HUDEP-2 (cell line): ENCODE data around the gene FRMD5.
A peak's percentile ranks its signal among the peaks of the same experiment; 100 is the strongest.
"Not testable (repeated sequence)": the region's sequence is repeated elsewhere in the genome, so short reads cannot be mapped to it uniquely, and the experiment has no call there.

Experiments used
- DNase-seq, 76 experiments: peaks; one replicate each; lab custom pipeline; 2025; ENCODE audit not compliant: unreplicated experiment in 76 of 76; lab: John Stamatoyannopoulos, UW

The FRMD5 gene

DNA sequence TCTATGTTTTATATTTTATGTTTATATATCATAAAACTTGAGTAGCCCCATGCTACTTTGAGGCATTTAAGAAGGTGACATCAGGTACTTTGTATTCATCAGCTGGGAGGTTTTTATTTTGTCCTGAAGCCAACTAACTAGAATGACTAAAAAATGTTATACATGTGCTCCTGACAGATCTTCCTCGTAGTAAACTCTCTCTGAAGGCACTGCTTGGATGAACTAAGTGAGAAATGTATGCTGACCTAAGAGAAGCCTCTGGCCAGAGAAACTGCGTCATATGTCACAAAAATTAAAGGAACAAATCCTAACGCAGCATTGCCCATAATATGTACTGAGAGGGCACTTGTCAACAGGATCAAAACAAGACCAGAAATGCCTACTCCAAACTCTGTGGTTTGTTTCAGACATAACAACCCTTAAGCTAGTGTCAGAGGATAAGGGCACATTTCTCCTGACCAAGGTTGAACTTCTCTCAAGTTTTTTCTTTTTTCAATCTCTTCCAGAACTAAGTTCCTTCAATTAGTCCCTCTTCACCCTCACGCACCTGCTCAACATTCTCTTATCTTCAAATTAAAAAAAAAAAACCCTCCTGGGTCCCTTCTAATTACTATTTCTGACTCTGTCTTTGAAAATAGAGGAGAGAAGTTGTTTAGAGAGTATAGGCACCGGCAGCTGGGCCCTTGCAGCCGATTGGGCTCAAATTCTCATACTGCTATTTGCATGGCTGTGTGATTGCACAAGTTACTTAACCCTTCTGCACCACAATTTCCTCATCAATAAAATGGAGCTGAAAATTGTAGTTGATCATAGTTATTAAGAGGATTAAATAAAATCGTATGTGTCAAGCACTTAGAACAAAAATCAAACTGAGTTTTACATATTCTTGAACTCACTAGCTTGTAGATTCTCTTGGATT is 159.0 kb downstream of the FRMD5 start:
- no peak for DNase-seq

GRCh38 chr15:44034933-44035624 is 160.0 kb downstream of the FRMD5 start:
- DNase-seq = no peak

- DNase-seq = no peak
These were observed 160.7 kb downstream of the FRMD5 start for GRCh38 chr15:44034334-44034733.

- DNase-seq = peak in 53 of 76 experiments; percentile 1 to 82 (median 33)
These were observed 161.2 kb downstream of the FRMD5 start for GRCh38 chr15:44033894-44034293.

- not testable (repeated sequence) for DNase-seq
These were observed 162.3 kb downstream of the FRMD5 start for GRCh38 chr15:44032820-44033219.

GRCh38 chr15:44029940-44030568 is 165.0 kb downstream of the FRMD5 start:
- no peak for DNase-seq

- DNase-seq = no peak
These were observed 166.1 kb downstream of the FRMD5 start for GRCh38 chr15:44029003-44029402.

DNA sequence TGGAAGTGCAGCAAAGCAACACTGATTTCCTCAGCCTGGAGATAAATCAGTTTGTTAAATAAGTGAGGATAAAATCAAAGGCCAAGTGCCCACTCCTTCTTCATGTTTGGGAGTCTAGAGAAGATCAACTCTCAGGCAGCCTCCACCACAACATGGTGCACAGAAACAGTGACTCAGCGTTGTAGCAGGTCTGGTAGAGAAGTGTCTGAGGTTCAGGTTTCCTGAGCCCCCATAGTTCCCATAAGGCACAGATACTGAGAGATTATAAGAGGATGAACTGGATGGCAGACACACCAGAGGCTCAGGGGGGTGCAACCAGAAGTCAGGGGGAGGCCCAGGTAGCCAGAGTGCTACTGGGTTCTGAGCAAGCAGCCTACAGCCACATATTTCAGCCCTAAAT is 166.7 kb downstream of the FRMD5 start:
- DNase-seq = no peak

DNA sequence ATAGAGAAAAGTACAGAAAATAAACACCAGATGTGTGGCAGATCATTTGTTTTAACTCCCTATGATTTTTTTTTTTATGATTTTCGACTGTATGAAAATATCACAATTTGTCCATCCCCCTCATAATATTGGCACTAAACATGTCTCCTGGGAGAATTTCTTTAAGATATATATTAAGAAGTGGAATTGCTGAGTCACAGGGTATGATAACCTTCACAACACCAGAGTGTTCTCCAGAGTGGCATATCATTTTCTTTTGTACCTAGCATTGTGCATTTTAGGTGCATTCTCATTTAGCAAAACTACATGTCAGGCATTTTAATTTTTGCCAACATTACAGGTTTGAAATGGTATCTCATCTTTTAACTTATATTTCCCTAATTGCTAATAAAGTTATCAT is 170.9 kb downstream of the FRMD5 start:
- peak in 2 of 76 experiments; percentile 14 to 15 for DNase-seq

DNA sequence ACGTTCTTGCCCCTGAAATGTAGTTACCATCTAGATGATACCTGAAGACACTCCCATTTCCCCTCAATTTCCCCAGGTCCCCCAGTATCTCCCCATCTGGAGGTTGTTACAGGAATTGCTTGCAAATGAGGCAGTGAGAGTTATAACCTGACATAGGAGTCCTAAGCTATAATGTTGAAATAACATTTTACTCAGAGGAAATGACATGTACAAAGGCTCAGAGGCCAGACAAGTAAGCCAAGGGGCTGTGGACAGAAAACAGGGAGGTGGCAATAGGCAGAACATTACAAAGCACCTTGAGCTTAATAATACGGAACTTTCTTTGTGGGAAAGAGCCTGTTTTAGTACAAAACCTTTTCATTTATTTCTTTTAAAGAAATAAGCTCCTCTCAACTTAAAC is 171.9 kb downstream of the FRMD5 start:
- no peak for DNase-seq

GRCh38 chr15:44018151-44018550 is 176.9 kb downstream of the FRMD5 start:
- DNase-seq = no peak

DNA sequence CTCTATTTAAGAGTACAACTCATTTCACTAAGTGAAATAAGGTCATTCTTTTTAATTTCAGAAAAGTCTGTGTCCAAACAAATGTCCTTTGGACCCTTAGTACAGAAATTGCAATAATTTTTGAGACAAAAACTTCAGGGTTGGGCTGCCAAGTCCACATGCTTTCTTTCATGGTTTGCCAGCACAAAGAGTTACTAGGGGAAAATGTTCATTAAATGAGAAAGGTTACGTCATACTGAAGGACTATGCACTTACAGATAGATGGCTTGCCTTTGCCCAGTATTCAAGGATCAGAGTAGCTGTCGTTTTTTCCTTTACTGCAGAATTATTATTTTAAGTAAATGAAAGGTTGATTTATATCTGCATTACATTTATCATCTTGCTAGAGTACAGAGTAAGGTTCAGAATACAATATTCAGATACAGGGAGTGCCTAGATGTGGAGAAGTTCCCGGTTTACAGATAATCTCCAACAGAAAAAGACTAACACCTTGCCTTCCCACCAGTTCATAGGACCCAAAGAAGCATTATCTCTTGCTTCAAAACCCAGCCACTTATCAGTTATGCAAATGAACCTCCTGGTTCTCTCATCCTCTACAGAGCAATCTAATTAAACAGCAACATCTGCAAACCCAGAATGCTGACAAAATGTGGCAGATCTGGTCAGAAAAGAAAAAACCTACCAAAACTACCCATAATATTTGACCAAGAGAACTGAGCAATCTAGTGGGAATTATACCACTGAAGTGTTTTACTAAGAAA is 179.3 kb downstream of the FRMD5 start:
- DNase-seq = peak in 17 of 76 experiments; percentile 2 to 61 (median 26)

- DNase-seq = no peak
These were observed 183.7 kb downstream of the FRMD5 start for GRCh38 chr15:44011238-44011854.

DNA sequence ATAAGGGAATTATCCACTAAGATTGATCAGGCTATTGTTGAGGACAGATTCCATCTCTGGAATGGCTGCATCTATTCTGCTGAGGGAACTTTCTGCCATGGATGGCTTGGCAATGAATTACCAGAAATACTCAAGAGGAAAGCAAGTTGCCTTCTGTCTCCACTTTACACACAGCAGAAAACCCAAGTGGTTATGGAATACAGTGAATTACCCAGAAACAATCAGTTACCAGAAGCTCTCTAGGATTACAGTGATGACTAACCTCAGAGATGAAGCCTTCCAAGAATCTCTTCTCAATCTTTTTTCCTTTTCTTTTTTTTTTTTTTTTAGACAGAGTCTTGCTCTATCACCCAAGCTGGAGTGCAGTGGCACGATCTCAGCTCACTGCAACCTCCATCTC is 185.0 kb downstream of the FRMD5 start:
- no peak for DNase-seq

DNA sequence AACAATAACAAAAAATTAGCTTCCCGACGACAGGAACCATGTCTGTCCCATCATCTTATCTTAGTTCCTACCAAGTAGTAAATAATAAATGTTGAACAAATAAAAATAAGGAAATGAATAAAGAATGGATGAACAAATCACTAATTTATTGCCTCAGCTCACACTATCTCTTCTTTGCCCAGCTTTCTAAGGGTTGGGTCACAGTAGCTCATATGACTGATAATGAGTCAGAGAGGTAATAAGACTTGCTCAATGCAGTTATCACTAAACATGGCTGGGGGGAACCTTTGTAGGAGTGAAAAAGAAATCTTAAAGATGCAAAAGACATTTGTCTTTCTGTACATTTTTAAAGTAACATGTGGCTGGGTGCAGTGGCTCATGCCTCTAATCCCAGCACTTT is 186.0 kb downstream of the FRMD5 start:
- peak in 4 of 76 experiments; percentile 2 to 9 (median 3) for DNase-seq

GRCh38 chr15:44000248-44000647 is 194.8 kb downstream of the FRMD5 start:
- not testable (repeated sequence) for DNase-seq

GRCh38 chr15:43998607-43999006 is 196.5 kb downstream of the FRMD5 start:
- no peak for DNase-seq

GRCh38 chr15:43991206-43991605 is 203.9 kb downstream of the FRMD5 start:
- DNase-seq = no peak

- DNase-seq = no peak
These were observed 205.1 kb downstream of the FRMD5 start for GRCh38 chr15:43989938-43990337.

DNA sequence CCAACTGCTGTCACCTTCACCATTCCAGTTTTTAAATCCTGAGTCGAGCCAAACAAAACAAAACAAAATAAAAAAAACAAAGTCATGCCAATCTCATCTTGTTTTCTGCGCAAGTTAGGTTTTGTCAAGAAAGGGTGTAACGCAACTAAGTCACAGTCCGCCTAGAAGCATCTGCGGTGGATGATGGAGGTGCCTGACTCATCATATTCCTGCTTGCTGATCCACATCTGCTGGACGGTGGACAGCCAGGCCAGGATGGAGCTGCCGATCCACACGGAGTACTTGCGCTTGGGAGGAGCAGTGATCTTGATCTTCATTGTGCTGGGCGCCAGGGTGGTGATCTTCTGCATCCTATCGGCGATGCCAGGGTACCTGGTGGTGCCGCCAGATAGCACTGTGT is 206.2 kb downstream of the FRMD5 start:
- no peak for DNase-seq
